Subcutaneous abdominal adipose tissue (tissue), 5 donors: ENCODE data around the gene GGNBP2.

Source experiments
- H3K27ac ChIP-seq: one replicate; pipeline ENCODE4 v1.7.0; 2013; ENCODE audit warnings: low read depth, mild to moderate bottlenecking, inconsistent platforms, low read length, moderate library complexity
- H3K27me3 ChIP-seq, 5 donors: one replicate each; pipeline ENCODE4 v1.7.0; 2013; ENCODE audit warnings: low read length in 5 of 5, inconsistent platforms in 1 of 5; ENCODE audit not compliant: control insufficient read depth in 5 of 5, insufficient read depth in 4 of 5
- H3K36me3 ChIP-seq, 5 donors: one replicate each; pipeline ENCODE4 v1.7.0; 2013; ENCODE audit warnings: low read length in 5 of 5; ENCODE audit not compliant: control insufficient read depth in 5 of 5, insufficient read depth in 5 of 5
- H3K4me1 ChIP-seq, 5 donors: one replicate each; pipeline ENCODE4 v1.7.0; 2013; ENCODE audit warnings: low read length in 5 of 5, mild to moderate bottlenecking in 3 of 5, moderate library complexity in 1 of 5; ENCODE audit not compliant: control insufficient read depth in 5 of 5, insufficient read depth in 5 of 5
- H3K4me3 ChIP-seq, 5 donors: one replicate each; pipeline ENCODE4 v1.7.0; 2013; ENCODE audit warnings: low read length in 5 of 5, low read depth in 1 of 5
- H3K9ac ChIP-seq, 5 donors: one replicate each; pipeline ENCODE4 v1.7.0; 2013; ENCODE audit warnings: low read length in 5 of 5, mild to moderate bottlenecking in 4 of 5, moderate library complexity in 3 of 5
- H3K9me3 ChIP-seq, 5 donors: one replicate each; pipeline ENCODE4 v1.7.0; 2013; ENCODE audit warnings: low read length in 5 of 5; ENCODE audit not compliant: control insufficient read depth in 5 of 5
- donor health status: healthy.
- donor health status: healthy.
- donor health status: healthy.
- donor health status: healthy.
- donor health status: healthy.

Gene GGNBP2

GRCh38 chr17:36586138-36586537, 41.4 kb downstream of the GGNBP2 start:
- no peak overlapping the region for H3K9ac ChIP-seq
- H3K27me3 ChIP-seq: no peaks in the 10 kb centered on the region
- H3K4me3 ChIP-seq: no peak overlapping the region
- no peak overlapping the region for H3K27ac ChIP-seq
- H3K4me1 ChIP-seq: peaks cover 0 to 22% (median 5%) of the 10 kb centered on the region in 5 donors
- no peaks in the 10 kb centered on the region for H3K9me3 ChIP-seq
- peaks cover 36 to 75% (median 62%) of the 10 kb centered on the region in 5 donors for H3K36me3 ChIP-seq

GRCh38 chr17:36590082-36590481, 45.4 kb downstream of the GGNBP2 start:
- Histone ChIP-seq H3K4me1 (peaks cover 6 to 45% (median 32%) of the 10 kb centered on the region in 5 donors), H3K36me3 (peaks cover 29 to 44% (median 34%) of the 10 kb centered on the region in 5 donors), H3K9me3 (no peaks in the 10 kb centered on the region), H3K27me3 (no peaks in the 10 kb centered on the region), H3K27ac (no peak overlapping the region), H3K4me3 (no peak overlapping the region), H3K9ac (no peak overlapping the region)

- peaks cover 6 to 45% (median 32%) of the 10 kb centered on the region in 5 donors for H3K4me1 ChIP-seq
- H3K27ac ChIP-seq: peak within 1 kb of the TSS; percentile 85
- peak within 1 kb of the TSS; percentile 66 to 86 (median 78) for H3K4me3 ChIP-seq
- H3K27me3 ChIP-seq: no peaks in the 10 kb centered on the region
- H3K9me3 ChIP-seq: no peaks in the 10 kb centered on the region
- H3K9ac ChIP-seq: peak within 1 kb of the TSS; percentile 56 to 87 (median 83)
- peaks cover 16 to 28% (median 22%) of the 10 kb centered on the region in 5 donors for H3K36me3 ChIP-seq
These were observed 47.0 kb downstream of the GGNBP2 start, which contains the start of gene DHRS11 for GRCh38 chr17:36591434-36592315. TSS of gene DHRS11 (plus strand) at chr17:36591879. CDS start at chr17:36592010, 131 bp downstream.

- no peaks in the 10 kb centered on the region for H3K9me3 ChIP-seq
- no peaks in the 10 kb centered on the region for H3K27me3 ChIP-seq
- H3K36me3 ChIP-seq: peaks cover 10 to 22% (median 16%) of the 10 kb centered on the region in 5 donors
- peaks cover 6 to 45% (median 32%) of the 10 kb centered on the region in 5 donors for H3K4me1 ChIP-seq
- peak overlapping the region; percentile 56 to 87 (median 83) for H3K9ac ChIP-seq
- peak overlapping the region; percentile 65 to 86 (median 78) for H3K4me3 ChIP-seq
- peak overlapping the region; percentile 85 for H3K27ac ChIP-seq
These were observed 47.6 kb downstream of the GGNBP2 start for GRCh38 chr17:36592316-36592715.

- Histone ChIP-seq H3K9me3 (no peaks in the 10 kb centered on the region), H3K9ac (peak overlapping the region; percentile 56 to 87 (median 83)), H3K36me3 (peaks cover 7 to 17% (median 14%) of the 10 kb centered on the region in 5 donors), H3K4me1 (peaks cover 6 to 45% (median 32%) of the 10 kb centered on the region in 5 donors), H3K27ac (peak overlapping the region; percentile 85), H3K27me3 (no peaks in the 10 kb centered on the region), H3K4me3 (peak overlapping the region; percentile 65 to 86 (median 78))
These were observed 48.1 kb downstream of the GGNBP2 start for GRCh38 chr17:36592716-36593321.

GRCh38 chr17:36593656-36594316, 49.1 kb downstream of the GGNBP2 start:
- peaks cover 6 to 45% (median 32%) of the 10 kb centered on the region in 5 donors for H3K4me1 ChIP-seq
- H3K27ac ChIP-seq: peak overlapping the region; percentile 85
- H3K27me3 ChIP-seq: no peaks in the 10 kb centered on the region
- H3K9me3 ChIP-seq: no peaks in the 10 kb centered on the region
- H3K9ac ChIP-seq: peak overlapping the region in 2 of 5 donors; percentile 33 to 87
- H3K36me3 ChIP-seq: peaks cover 4 to 17% (median 12%) of the 10 kb centered on the region in 5 donors
- no peak overlapping the region for H3K4me3 ChIP-seq

- peaks cover 6 to 43% (median 32%) of the 10 kb centered on the region in 5 donors for H3K4me1 ChIP-seq
- H3K36me3 ChIP-seq: peaks cover 0 to 10% (median 5%) of the 10 kb centered on the region in 5 donors
- no peaks in the 10 kb centered on the region for H3K9me3 ChIP-seq
- H3K27ac ChIP-seq: no peak overlapping the region
- H3K4me3 ChIP-seq: no peak overlapping the region
- H3K9ac ChIP-seq: no peak overlapping the region
- no peaks in the 10 kb centered on the region for H3K27me3 ChIP-seq
These were observed 50.1 kb downstream of the GGNBP2 start for GRCh38 chr17:36594626-36595401.

GRCh38 chr17:36597226-36597625, 52.5 kb downstream of the GGNBP2 start:
- Histone ChIP-seq H3K27me3 (no peaks in the 10 kb centered on the region), H3K4me3 (no peak overlapping the region), H3K27ac (no peak overlapping the region), H3K9me3 (no peaks in the 10 kb centered on the region), H3K36me3 (peaks cover 0 to 7% (median 4%) of the 10 kb centered on the region in 5 donors), H3K4me1 (peaks cover 9 to 41% (median 33%) of the 10 kb centered on the region in 5 donors), H3K9ac (no peak overlapping the region)
